ENCODE measurements around the gene BDKRB2.

DNA sequence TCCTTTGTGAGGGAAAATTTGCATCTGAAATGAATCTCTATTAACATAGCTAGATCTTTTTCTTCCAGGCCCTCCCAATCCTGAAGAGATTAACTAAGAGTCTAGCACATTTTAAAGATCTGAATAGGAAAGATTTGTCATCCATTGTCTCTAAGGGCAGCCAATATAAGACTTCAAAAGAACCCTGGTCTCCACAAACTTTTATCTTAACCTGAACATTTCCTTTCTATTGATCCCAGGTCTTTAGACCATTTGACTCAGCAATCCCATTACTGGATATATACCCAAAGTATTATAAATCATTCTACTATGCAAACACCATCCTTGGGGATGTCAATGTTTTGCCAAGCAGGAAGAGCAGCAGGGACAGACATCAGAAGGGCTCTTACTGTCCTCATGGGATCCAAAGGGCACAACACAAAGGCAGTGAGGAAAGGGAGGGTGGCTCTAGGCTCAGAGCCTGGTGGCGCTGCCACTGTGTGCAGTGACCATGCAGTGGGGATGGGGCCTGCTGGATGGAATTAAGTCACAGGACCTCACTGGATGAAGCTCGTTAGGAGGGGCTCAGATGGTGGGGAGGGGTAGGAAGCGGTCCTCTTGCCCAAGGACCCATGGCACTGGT, 12.7 kb upstream of the BDKRB2 start:
- TF ChIP-seq, protein P1, sequence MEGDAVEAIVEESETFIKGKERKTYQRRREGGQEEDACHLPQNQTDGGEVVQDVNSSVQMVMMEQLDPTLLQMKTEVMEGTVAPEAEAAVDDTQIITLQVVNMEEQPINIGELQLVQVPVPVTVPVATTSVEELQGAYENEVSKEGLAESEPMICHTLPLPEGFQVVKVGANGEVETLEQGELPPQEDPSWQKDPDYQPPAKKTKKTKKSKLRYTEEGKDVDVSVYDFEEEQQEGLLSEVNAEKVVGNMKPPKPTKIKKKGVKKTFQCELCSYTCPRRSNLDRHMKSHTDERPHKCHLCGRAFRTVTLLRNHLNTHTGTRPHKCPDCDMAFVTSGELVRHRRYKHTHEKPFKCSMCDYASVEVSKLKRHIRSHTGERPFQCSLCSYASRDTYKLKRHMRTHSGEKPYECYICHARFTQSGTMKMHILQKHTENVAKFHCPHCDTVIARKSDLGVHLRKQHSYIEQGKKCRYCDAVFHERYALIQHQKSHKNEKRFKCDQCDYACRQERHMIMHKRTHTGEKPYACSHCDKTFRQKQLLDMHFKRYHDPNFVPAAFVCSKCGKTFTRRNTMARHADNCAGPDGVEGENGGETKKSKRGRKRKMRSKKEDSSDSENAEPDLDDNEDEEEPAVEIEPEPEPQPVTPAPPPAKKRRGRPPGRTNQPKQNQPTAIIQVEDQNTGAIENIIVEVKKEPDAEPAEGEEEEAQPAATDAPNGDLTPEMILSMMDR (IDR thresholded peaks at IDR 0.05; ENCODE audit: insufficient read depth, low read length): no peak
- no peak for TF ChIP-seq POLR2AphosphoS5 (IDR thresholded peaks at IDR 0.05; ENCODE audit: low read depth)
- TF ChIP-seq, protein P2, sequence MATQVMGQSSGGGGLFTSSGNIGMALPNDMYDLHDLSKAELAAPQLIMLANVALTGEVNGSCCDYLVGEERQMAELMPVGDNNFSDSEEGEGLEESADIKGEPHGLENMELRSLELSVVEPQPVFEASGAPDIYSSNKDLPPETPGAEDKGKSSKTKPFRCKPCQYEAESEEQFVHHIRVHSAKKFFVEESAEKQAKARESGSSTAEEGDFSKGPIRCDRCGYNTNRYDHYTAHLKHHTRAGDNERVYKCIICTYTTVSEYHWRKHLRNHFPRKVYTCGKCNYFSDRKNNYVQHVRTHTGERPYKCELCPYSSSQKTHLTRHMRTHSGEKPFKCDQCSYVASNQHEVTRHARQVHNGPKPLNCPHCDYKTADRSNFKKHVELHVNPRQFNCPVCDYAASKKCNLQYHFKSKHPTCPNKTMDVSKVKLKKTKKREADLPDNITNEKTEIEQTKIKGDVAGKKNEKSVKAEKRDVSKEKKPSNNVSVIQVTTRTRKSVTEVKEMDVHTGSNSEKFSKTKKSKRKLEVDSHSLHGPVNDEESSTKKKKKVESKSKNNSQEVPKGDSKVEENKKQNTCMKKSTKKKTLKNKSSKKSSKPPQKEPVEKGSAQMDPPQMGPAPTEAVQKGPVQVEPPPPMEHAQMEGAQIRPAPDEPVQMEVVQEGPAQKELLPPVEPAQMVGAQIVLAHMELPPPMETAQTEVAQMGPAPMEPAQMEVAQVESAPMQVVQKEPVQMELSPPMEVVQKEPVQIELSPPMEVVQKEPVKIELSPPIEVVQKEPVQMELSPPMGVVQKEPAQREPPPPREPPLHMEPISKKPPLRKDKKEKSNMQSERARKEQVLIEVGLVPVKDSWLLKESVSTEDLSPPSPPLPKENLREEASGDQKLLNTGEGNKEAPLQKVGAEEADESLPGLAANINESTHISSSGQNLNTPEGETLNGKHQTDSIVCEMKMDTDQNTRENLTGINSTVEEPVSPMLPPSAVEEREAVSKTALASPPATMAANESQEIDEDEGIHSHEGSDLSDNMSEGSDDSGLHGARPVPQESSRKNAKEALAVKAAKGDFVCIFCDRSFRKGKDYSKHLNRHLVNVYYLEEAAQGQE (IDR thresholded peaks at IDR 0.05; ENCODE audit: insufficient replicate concordance, low read depth): no peak
- no peak for TF ChIP-seq GABPA (IDR thresholded peaks at IDR 0.05; ENCODE audit: low read depth)
